Right lobe of liver (tissue), 6 donors: Measurements from ENCODE around the gene FCN3. TPM values are rescaled to one million over a fixed set of nuclear protein-coding genes. Genes with fewer than 3 reads are reported as not detected.

Experiments
- ATAC-seq, 4 donors: fragments of 200-7000 bp; cut with Tn5 transposase; one replicate each; pipeline ENCODE4 v1.9.1; 2020; ENCODE audit warnings: mild to moderate bottlenecking in 4 of 4, moderate library complexity in 4 of 4
- DNase-seq, 3 donors: peaks; one replicate each; pipeline ENCODE4 v3.0.0-alpha.2; 2020
- H3K27ac ChIP-seq, 3 donors: fragments of 200-600 bp; one replicate each; pipeline ENCODE4 v1.8.0; 2022
- H3K27me3 ChIP-seq, 2 donors: fragments of 200-600 bp; one replicate each; pipeline ENCODE4 v1.8.0; 2022
- H3K36me3 ChIP-seq, 4 donors: fragments of 200-600 bp; sonication (generic) in 1 of 4; one replicate each; pipeline versions ENCODE4 v1.5.1 to v1.8.0; 2017 to 2022; ENCODE audit warnings: control low read depth in 1 of 4
- H3K4me1 ChIP-seq, 4 donors: fragments of 200-600 bp; sonication (generic) in 1 of 4; one replicate each; pipeline versions ENCODE4 v1.5.1 to v1.8.0; 2017 to 2022; ENCODE audit warnings: control low read depth in 1 of 4
- H3K4me3 ChIP-seq, 3 donors: fragments of 200-600 bp; one replicate each; pipeline ENCODE4 v1.8.0; 2022
- H3K9me3 ChIP-seq, 4 donors: fragments of 200-600 bp; sonication (generic) in 1 of 4; one replicate each; pipeline versions ENCODE4 v1.5.1 to v1.8.0; 2017 to 2022; ENCODE audit warnings: control low read depth in 1 of 4
- CTCF ChIP-seq, 4 donors: fragments of 200-600 bp in 3 of 4; fragments of 450-650 bp in 1 of 4; IDR thresholded peaks; one replicate each; pipeline versions ENCODE4 v1.5.1 to v1.8.0; 2016 to 2022; ENCODE audit warnings: antibody characterized with exemption in 4 of 4, mild to moderate bottlenecking in 2 of 4
- POLR2A ChIP-seq: fragments of 450-650 bp; IDR thresholded peaks from one replicate; pipeline ENCODE4 v1.6.1; 2017; ENCODE audit warnings: antibody characterized with exemption, mild to moderate bottlenecking
- WGBS: methylation state at CpG from one replicate; pipeline ENCODE4 v1.1.6; 2018; ENCODE audit warnings: low coverage, low lambda C conversion rate; ENCODE audit not compliant: insufficient coverage; ENCODE audit errors: missing lambda C conversion rate; 5-methylcytosine and 5-hydroxymethylcytosine counted together
- intact Hi-C, 2 donors: fragments of 100-400 bp; cut with DNase I; formaldehyde crosslinking; loops; one replicate each; pipeline versions ENCODE4 v1.11.2 to v1.14.1; 2022
- total RNA-seq, 6 experiments: library from RNA; depleted of rRNA in 2 of 6; stranded (reverse); fragments of >200 nt in 2 of 6; fragmentation: NEBNext Ultra II Directional in 3 of 6; extraction: Animal tissue kit (Norgen Biotek cat#: 25700) in 3 of 6; gene quantifications; one replicate each; pipeline versions ENCODE4 v1.1.0 to v1.2.4, GENCODE V29; 2016 to 2023
- donor health status: DM: no; HTN: yes; CAD: no.
- donor health status: DM: no; HTN: no; CAD: no.
- donor health status: DM: no; HTN: no; CAD: no.
- donor health status: DM: no; HTN: yes; CAD: no.
- donor health status: DM: no; HTN: yes; CAD: no.

FCN3 gene
- total RNA-seq, 6 experiments from 2014 or later = 81.6 to 213 (median 111) TPM

- H3K27me3 ChIP-seq = no peaks in the 10 kb centered on the region
- ATAC-seq (no peak), DNase-seq (no peak)
- no peaks in the 10 kb centered on the region for H3K36me3 ChIP-seq
- no peak overlapping the region for H3K4me3 ChIP-seq
- H3K9me3 ChIP-seq = no peaks in the 10 kb centered on the region
- H3K27ac ChIP-seq = no peak overlapping the region
- intact Hi-C loops = loop anchor here in 1 of 2 donors (5.0 kb wide), 2 partner anchors 37 to 92 kb away; no protein-coding TSS in a partner anchor
- WGBS = 100% methylated on average over 1 of the region's 9 CpGs
- H3K4me1 ChIP-seq = peaks cover 0 to 6% (median 0%) of the 10 kb centered on the region in 4 donors
- TF ChIP-seq POLR2A = no peak
- no peak for TF ChIP-seq CTCF (IDR thresholded peaks at IDR 0.05)
Observed at GRCh38 chr1:27394282-27394658, 19.6 kb upstream of the FCN3 start.

DNA sequence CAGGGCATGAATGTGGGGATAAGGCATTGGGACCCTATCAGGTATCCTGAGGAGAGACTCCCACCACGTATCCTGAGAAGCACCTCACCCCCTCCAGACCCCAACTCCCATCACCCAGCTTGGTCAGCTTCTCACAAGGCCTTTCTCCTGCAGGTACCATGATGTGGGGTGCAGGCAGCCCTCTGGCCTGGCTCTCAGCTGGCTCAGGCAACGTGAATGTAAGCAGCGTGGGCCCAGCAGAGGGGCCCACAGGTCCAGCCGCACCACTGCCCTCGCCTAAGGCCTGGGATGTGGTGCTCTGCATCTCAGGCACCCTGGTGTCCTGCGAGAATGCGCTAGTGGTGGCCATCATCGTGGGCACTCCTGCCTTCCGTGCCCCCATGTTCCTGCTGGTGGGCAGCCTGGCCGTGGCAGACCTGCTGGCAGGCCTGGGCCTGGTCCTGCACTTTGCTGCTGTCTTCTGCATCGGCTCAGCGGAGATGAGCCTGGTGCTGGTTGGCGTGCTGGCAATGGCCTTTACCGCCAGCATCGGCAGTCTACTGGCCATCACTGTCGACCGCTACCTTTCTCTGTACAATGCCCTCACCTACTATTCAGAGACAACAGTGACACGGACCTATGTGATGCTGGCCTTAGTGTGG, 19.1 kb upstream of the FCN3 start:
- Histone ChIP-seq H3K4me1 (peaks cover 0 to 6% (median 0%) of the 10 kb centered on the region in 4 donors), H3K36me3 (no peaks in the 10 kb centered on the region)

GRCh38 chr1:27392778-27393635, 18.4 kb upstream of the FCN3 start:
- peak overlapping the region in 1 of 3 donors; percentile 33 for H3K27ac ChIP-seq
- 17% methylated on average over 8 of the region's 30 CpGs for WGBS
- no peak for DNase-seq
- no peak for TF ChIP-seq POLR2A
- TF ChIP-seq CTCF (IDR thresholded peaks at IDR 0.05) = no peak
- no peaks in the 10 kb centered on the region for H3K27me3 ChIP-seq
- peaks cover 0 to 6% (median 0%) of the 10 kb centered on the region in 4 donors for H3K4me1 ChIP-seq
- H3K4me3 ChIP-seq = peak overlapping the region; percentile 38 to 41 (median 40)
- H3K9me3 ChIP-seq = no peaks in the 10 kb centered on the region
- no peak for ATAC-seq
- H3K36me3 ChIP-seq = no peaks in the 10 kb centered on the region
- intact Hi-C loops = loop anchor here in 1 of 2 donors (5.0 kb wide), 2 partner anchors 36 to 91 kb away; no protein-coding TSS in a partner anchor

More for the DNA sequence above, 19.1 kb upstream of the FCN3 start:
- ATAC-seq (no peak), DNase-seq (no peak)
- WGBS = 92% methylated on average over 6 of the region's 18 CpGs
- intact Hi-C loops = loop anchor here in 1 of 2 donors (5.0 kb wide), 2 partner anchors 36 to 91 kb away; no protein-coding TSS in a partner anchor
- Histone ChIP-seq H3K27me3 (no peaks in the 10 kb centered on the region), H3K9me3 (no peaks in the 10 kb centered on the region), H3K4me3 (no peak overlapping the region), H3K27ac (no peak overlapping the region)
- TF ChIP-seq CTCF (IDR thresholded peaks at IDR 0.05) (no peak), POLR2A (no peak)

- no peaks in the 10 kb centered on the region for H3K27me3 ChIP-seq
- H3K4me3 ChIP-seq = peak within 1 kb of the TSS; percentile 38 to 41 (median 40)
- peaks cover 0 to 6% (median 0%) of the 10 kb centered on the region in 4 donors for H3K4me1 ChIP-seq
- DNase-seq = peak; percentile 78 to 88 (median 78)
- H3K27ac ChIP-seq = peak within 1 kb of the TSS in 2 of 3 donors; percentile 33 to 44
- no peaks in the 10 kb centered on the region for H3K9me3 ChIP-seq
- H3K36me3 ChIP-seq = no peaks in the 10 kb centered on the region
- WGBS = 3% methylated on average over 18 of the region's 69 CpGs
- TF ChIP-seq CTCF (IDR thresholded peaks at IDR 0.05) (peak; percentile 16 to 44 (median 41)), POLR2A (no peak)
- intact Hi-C loops = loop anchor here in 1 of 2 donors (5.0 kb wide), 2 partner anchors 35 to 90 kb away; no protein-coding TSS in a partner anchor
- peak; percentile 75 to 81 (median 75) for ATAC-seq
Observed at GRCh38 chr1:27392096-27392777, 17.6 kb upstream of the FCN3 start, which contains the start of gene GPR3. TSS of gene GPR3 (plus strand) at chr1:27392622. CDS start at chr1:27393799, 1,177 bp downstream.
